ENCODE data around the gene CMBL. TPM values are rescaled to one million over a fixed set of nuclear protein-coding genes. Genes with fewer than 3 reads are reported as not detected.

Gene CMBL
- total RNA-seq, 1 experiment from 2014 or later = 12.9 TPM

DNA sequence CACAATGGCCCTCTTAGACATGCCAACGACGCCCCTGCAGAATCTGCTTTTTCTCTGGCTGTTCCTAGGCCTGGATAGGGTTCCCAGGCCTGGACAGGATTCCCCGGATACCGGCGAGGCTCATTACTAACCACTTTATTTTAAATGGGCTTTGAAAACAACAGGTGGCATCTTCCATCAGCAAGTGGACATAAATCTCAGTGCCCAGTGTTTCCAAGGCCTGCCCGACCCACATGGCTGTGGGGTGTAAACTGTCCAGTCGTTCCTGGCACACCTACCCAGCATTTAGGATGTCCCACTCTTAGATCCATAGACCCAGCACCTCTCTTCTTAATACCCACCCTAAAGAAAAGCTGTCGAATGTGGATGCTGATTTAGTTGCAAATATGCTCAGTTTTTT is 896 bp downstream of the CMBL start:
- no TSS peak for BruUV-seq (replicated peaks)
- DNase-seq = no peak
- H3K27me3 Mint-ChIP-seq (ENCODE audit: unreplicated experiment) = no peaks in the 10 kb centered on the region
- peaks cover 14% of the 10 kb centered on the region for H3K36me3 Mint-ChIP-seq (ENCODE audit: insufficient read depth, unreplicated experiment)
- peak overlapping the region; percentile 72 for H3K27ac Mint-ChIP-seq (ENCODE audit: unreplicated experiment)
- peaks cover 38% of the 10 kb centered on the region for H3K4me1 Mint-ChIP-seq (ENCODE audit: low read depth, unreplicated experiment)
- intact Hi-C loops (cut with micrococcal nuclease; ENCODE audit: unreplicated experiment) = loop anchor here (2.0 kb wide), 1 partner anchor 18 kb away; no protein-coding TSS in a partner anchor
- CTCF ChIA-PET = no interaction called here
- TF ChIP-seq CTCF (IDR thresholded peaks at IDR 0.05; ENCODE audit: unreplicated experiment) = no peak
- peak overlapping the region; percentile 94 for H3K4me3 Mint-ChIP-seq (ENCODE audit: low read depth, unreplicated experiment)
- no peaks in the 10 kb centered on the region for H3K9me3 Mint-ChIP-seq (ENCODE audit: low read depth, unreplicated experiment)

DNA sequence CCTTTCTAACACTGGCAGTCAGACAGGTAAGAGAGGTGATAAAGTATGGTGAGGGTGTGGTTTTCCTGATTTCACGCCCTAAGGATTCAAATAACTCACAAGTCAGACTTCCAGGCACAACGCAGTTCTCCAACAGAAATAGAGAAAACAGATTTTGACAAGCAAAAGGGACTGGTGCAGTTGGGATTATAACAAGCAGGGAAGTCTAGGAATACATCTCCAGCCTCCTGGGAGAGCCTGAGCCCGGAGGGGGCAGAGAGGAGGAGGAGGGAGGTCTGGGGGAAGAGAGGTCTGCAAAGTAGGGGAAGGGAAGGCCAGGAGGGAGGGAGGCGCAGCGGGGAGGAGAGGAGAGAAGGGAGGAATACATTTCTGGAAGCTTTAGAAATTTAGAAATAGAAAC is 1.6 kb downstream of the CMBL start:
- Mint-ChIP-seq H3K36me3 (ENCODE audit: insufficient read depth, unreplicated experiment) (peaks cover 14% of the 10 kb centered on the region), H3K27me3 (ENCODE audit: unreplicated experiment) (no peaks in the 10 kb centered on the region), H3K27ac (ENCODE audit: unreplicated experiment) (peak overlapping the region; percentile 42), H3K9me3 (ENCODE audit: low read depth, unreplicated experiment) (no peaks in the 10 kb centered on the region), H3K4me3 (ENCODE audit: low read depth, unreplicated experiment) (peak overlapping the region; percentile 94), H3K4me1 (ENCODE audit: low read depth, unreplicated experiment) (peaks cover 41% of the 10 kb centered on the region)
- no peak for DNase-seq
- TF ChIP-seq CTCF (IDR thresholded peaks at IDR 0.05; ENCODE audit: unreplicated experiment) = no peak
- intact Hi-C loops (cut with micrococcal nuclease; ENCODE audit: unreplicated experiment) = loop anchor here (2.0 kb wide), 1 partner anchor 17 kb away; no protein-coding TSS in a partner anchor
- no TSS peak for BruUV-seq (replicated peaks)
- CTCF ChIA-PET = no interaction called here

GRCh38 chr5:10304932-10305331 is 2.8 kb downstream of the CMBL start:
- H3K36me3 Mint-ChIP-seq (ENCODE audit: insufficient read depth, unreplicated experiment) = peaks cover 14% of the 10 kb centered on the region
- DNase-seq = no peak
- peaks cover 42% of the 10 kb centered on the region for H3K4me1 Mint-ChIP-seq (ENCODE audit: low read depth, unreplicated experiment)
- no peak for TF ChIP-seq CTCF (IDR thresholded peaks at IDR 0.05; ENCODE audit: unreplicated experiment)
- no peak overlapping the region for H3K4me3 Mint-ChIP-seq (ENCODE audit: low read depth, unreplicated experiment)
- CTCF ChIA-PET = no interaction called here
- no peaks in the 10 kb centered on the region for H3K9me3 Mint-ChIP-seq (ENCODE audit: low read depth, unreplicated experiment)
- intact Hi-C loops (cut with micrococcal nuclease; ENCODE audit: unreplicated experiment) = loop anchor here (5.0 kb wide), 1 partner anchor 52 kb away; no protein-coding TSS in a partner anchor
- BruUV-seq (replicated peaks) = no TSS peak
- no peak overlapping the region for H3K27ac Mint-ChIP-seq (ENCODE audit: unreplicated experiment)
- H3K27me3 Mint-ChIP-seq (ENCODE audit: unreplicated experiment) = no peaks in the 10 kb centered on the region

DNA sequence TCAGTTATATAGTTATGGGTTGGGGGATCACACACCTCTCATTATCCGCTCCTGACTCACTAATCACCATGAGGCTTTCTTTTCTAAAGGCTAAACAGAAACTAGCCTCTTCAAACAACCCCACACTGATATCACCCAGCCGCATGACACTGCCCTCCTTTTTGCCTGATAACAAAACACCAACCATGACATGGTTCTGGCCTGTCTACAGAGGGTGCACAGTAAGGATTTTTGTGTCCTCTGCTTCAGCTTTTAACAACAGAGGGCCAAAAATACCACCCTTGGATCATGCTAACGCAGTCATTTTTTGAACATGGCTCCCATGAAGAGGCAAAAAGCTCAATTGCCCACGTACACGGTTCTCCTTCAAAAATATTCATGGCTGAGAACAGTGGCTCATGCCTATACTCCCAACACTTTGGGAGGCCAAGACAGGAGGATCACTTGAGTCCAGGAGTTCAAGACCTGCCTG is 4.0 kb downstream of the CMBL start:
- peaks cover 12% of the 10 kb centered on the region for H3K36me3 Mint-ChIP-seq (ENCODE audit: insufficient read depth, unreplicated experiment)
- intact Hi-C loops (cut with micrococcal nuclease; ENCODE audit: unreplicated experiment) = loop anchor here (5.0 kb wide), 1 partner anchor 54 kb away; no protein-coding TSS in a partner anchor
- H3K27me3 Mint-ChIP-seq (ENCODE audit: unreplicated experiment) = no peaks in the 10 kb centered on the region
- no peaks in the 10 kb centered on the region for H3K9me3 Mint-ChIP-seq (ENCODE audit: low read depth, unreplicated experiment)
- no peak for TF ChIP-seq CTCF (IDR thresholded peaks at IDR 0.05; ENCODE audit: unreplicated experiment)
- no peak overlapping the region for H3K27ac Mint-ChIP-seq (ENCODE audit: unreplicated experiment)
- no peak for DNase-seq
- peaks cover 50% of the 10 kb centered on the region for H3K4me1 Mint-ChIP-seq (ENCODE audit: low read depth, unreplicated experiment)
- BruUV-seq (replicated peaks) = no TSS peak
- no peak overlapping the region for H3K4me3 Mint-ChIP-seq (ENCODE audit: low read depth, unreplicated experiment)
- CTCF ChIA-PET = interaction anchor here (0.7 kb wide), 1 partner anchor 44 kb away, joined by 3 read pairs; no protein-coding TSS in a partner anchor
